GM12878 (cell line): ENCODE results near the gene MARCHF9. TPM values are rescaled to one million over a fixed set of nuclear protein-coding genes. Genes with fewer than 3 reads are reported as not detected.
"Not testable (repeated sequence)": the region's sequence is repeated elsewhere in the genome, so short reads cannot be mapped to it uniquely, and the experiment has no call there.

Source experiments
- ATAC-seq: fragments of 200-7000 bp; cut with Tn5 transposase; 3 replicates; pipeline ENCODE4 v1.9.1; 2020; ENCODE audit warnings: mild to moderate bottlenecking, moderate library complexity
- BruUV-seq: library from RNA; stranded (reverse); fragments of 400-500 nt; replicated peaks from 2 replicates; lab custom pipeline; 2021; lab: Mats Ljungman, UMichigan
- CTCF ChIA-PET: fragments of 300-600 bp; sonication (Branson Sonifier 250); formaldehyde crosslinking; extraction: SDS; loops from one replicate; lab custom pipeline; 2021; ENCODE audit warnings: inconsistent platforms; lab: Yijun Ruan, JAX
- POLR2A ChIA-PET: fragments of 350-600 bp; formaldehyde crosslinking; extraction: SDS; loops from one replicate; lab custom pipeline; 2021; ENCODE audit warnings: inconsistent platforms; lab: Charles Lee
- RAD21 ChIA-PET: fragments of 300-600 bp; sonication (Branson Sonifier 250); formaldehyde crosslinking; loops from one replicate; lab custom pipeline; 2023; ENCODE audit warnings: antibody characterized with exemption; ENCODE audit not compliant: unreplicated experiment; lab: Charles Lee
- SMC1A ChIA-PET: fragments of 300-600 bp; sonication (Branson Sonifier 250); formaldehyde crosslinking; loops from one replicate; lab custom pipeline; 2023; ENCODE audit not compliant: unreplicated experiment, uncharacterized antibody; lab: Charles Lee
- DNase-seq: peaks from one replicate; pipeline ENCODE4 v3.0.0-alpha.2; 2011; ENCODE audit warnings: low read depth, low spot score
- FAIRE-seq: peaks from 3 replicates; lab custom pipeline; 2011; peaks lifted over from hg19 to GRCh38; lab: Jason Lieb, UNC
- H2AFZ ChIP-seq: 2 replicates; pipeline ENCODE4 v1.6.0; 2011; ENCODE audit warnings: low read depth, low read length, control low read depth; ENCODE audit not compliant: control insufficient read depth
- H3K27ac ChIP-seq: 2 replicates; pipeline ENCODE4 v1.5.1; 2011; ENCODE audit warnings: control low read depth; ENCODE audit not compliant: control insufficient read depth, insufficient read depth
- H3K27me3 ChIP-seq, 2 experiments: replicated peaks in 1 of 2; 2 replicates each; pipeline versions ENCODE4 v1.6.0 to v1.6.1; 2011; ENCODE audit warnings: low read length in 1 of 2; ENCODE audit not compliant: control insufficient read depth in 2 of 2, insufficient read depth in 2 of 2
- H3K36me3 ChIP-seq, 2 experiments: 2 replicates each; pipeline ENCODE4 v1.5.1; 2011; ENCODE audit warnings: low read length in 1 of 2; ENCODE audit not compliant: control insufficient read depth in 2 of 2, insufficient read depth in 2 of 2
- H3K4me1 ChIP-seq: 2 replicates; pipeline ENCODE4 v1.6.1; 2011; ENCODE audit warnings: mild to moderate bottlenecking, low read length, moderate library complexity, mixed read lengths; ENCODE audit not compliant: control insufficient read depth, insufficient read depth
- H3K4me2 ChIP-seq: 2 replicates; pipeline ENCODE4 v1.6.0; 2011; ENCODE audit warnings: control low read depth; ENCODE audit not compliant: control insufficient read depth, insufficient read depth
- H3K4me3 ChIP-seq: fragments of 200-600 bp; sonication (generic); 2 replicates; pipeline ENCODE4 v1.5.1; 2016
- H3K79me2 ChIP-seq: 2 replicates; pipeline ENCODE4 v1.6.0; 2011; ENCODE audit warnings: low read length; ENCODE audit not compliant: control insufficient read depth, insufficient read depth
- H3K9ac ChIP-seq: 2 replicates; pipeline ENCODE4 v1.8.0; 2011; ENCODE audit warnings: low read length, control low read depth, mixed read lengths; ENCODE audit not compliant: control insufficient read depth, insufficient read depth
- H3K9me3 ChIP-seq: replicated peaks from 3 replicates; pipeline ENCODE4 v1.5.1; 2011; ENCODE audit warnings: mild to moderate bottlenecking, low read length; ENCODE audit not compliant: control insufficient read depth, insufficient read depth
- H4K20me1 ChIP-seq: 2 replicates; pipeline ENCODE4 v1.6.0; 2011; ENCODE audit not compliant: control insufficient read depth, insufficient read depth
- EGR1 ChIP-seq, 2 experiments: IDR thresholded peaks; 1 replicate in 1 of 2; 2 replicates in 1 of 2; pipeline ENCODE4 v1.6.1; 2011 to 2012; ENCODE audit warnings: low read depth in 2 of 2, low read length in 2 of 2, borderline replicate concordance in 1 of 2, mild to moderate bottlenecking in 1 of 2, moderate library complexity in 1 of 2
- HDAC6 ChIP-seq: fragments of 200-600 bp; sonication (generic); IDR thresholded peaks from one replicate; pipeline ENCODE4 v1.8.0; 2017; ENCODE audit warnings: antibody characterized with exemption; ENCODE audit not compliant: unreplicated experiment
- MAX ChIP-seq: IDR thresholded peaks from 2 replicates; pipeline ENCODE4 v1.6.1; 2012; ENCODE audit warnings: low read depth, low read length, improper control_type of control experiment
- POLR2A ChIP-seq: IDR thresholded peaks from 2 replicates; pipeline ENCODE4 v1.6.1; 2011; ENCODE audit warnings: low read depth, mild to moderate bottlenecking, low read length
- STAT1 ChIP-seq: fragments of 450-650 bp; conservative IDR thresholded peaks from 2 replicates; pipeline ENCODE4 v1.6.1; 2014; ENCODE audit warnings: antibody characterized with exemption, mild to moderate bottlenecking
- WGBS: methylation state at CpG from one replicate; pipeline ENCODE4 v1.1.6; 2016; ENCODE audit warnings: low lambda C conversion rate; ENCODE audit not compliant: insufficient replicate concordance, insufficient coverage; ENCODE audit errors: missing lambda C conversion rate; 5-methylcytosine and 5-hydroxymethylcytosine counted together
- in situ Hi-C: fragments of 300-500 bp; cut with MboI; formaldehyde crosslinking; loops from 9 replicates; pipeline ENCODE4 v1.14.3; 2018; ENCODE audit warnings: mixed read lengths
- intact Hi-C: fragments of 100-400 bp; cut with micrococcal nuclease; formaldehyde crosslinking; loops from one replicate; pipeline ENCODE4 v1.14.2; 2022; ENCODE audit not compliant: unreplicated experiment
- polyA plus RNA-seq, 11 experiments: library from polyadenylated mRNA; depleted of rRNA in 4 of 11; unstranded in 6 of 11; stranded (reverse) in 5 of 11; fragments of >200 nt; fragmentation: Nextera tagmentation in 4 of 11; fragmentation: Illumina TruSeq in 1 of 11; extraction: Ambion mirVana in 4 of 11; extraction: Trizol in 1 of 11; gene quantifications; 1 replicate in 1 of 11; 2 replicates in 10 of 11; pipeline versions ENCODE4 v1.2.1 to v1.2.3, GENCODE V29; 2011 to 2016; ENCODE audit warnings: inconsistent platforms in 2 of 11, missing spikeins in 2 of 11, low read depth in 1 of 11
- total RNA-seq, 4 experiments: library from RNA; depleted of rRNA in 3 of 4; stranded (reverse); fragments of >200 nt in 3 of 4; fragmentation: Illumina TruSeq in 1 of 4; extraction: Trizol in 1 of 4; gene quantifications; 2 replicates each; pipeline versions ENCODE4 v1.2.1 to v1.2.3, GENCODE V29; 2013 to 2021
- TF ChIP-seq, protein P1 (sequence below): fragments of 450-650 bp; IDR thresholded peaks from 2 replicates; pipeline ENCODE4 v1.6.1; 2017; ENCODE audit warnings: antibody characterized with exemption, mild to moderate bottlenecking, moderate library complexity

Gene MARCHF9
- total and polyA plus RNA-seq, 10 of the 15 experiments (the other 5 are each of a cell fraction or from before 2014, with no cell fraction given), result 2.4 to 29.3 (median 13.0) TPM

DNA sequence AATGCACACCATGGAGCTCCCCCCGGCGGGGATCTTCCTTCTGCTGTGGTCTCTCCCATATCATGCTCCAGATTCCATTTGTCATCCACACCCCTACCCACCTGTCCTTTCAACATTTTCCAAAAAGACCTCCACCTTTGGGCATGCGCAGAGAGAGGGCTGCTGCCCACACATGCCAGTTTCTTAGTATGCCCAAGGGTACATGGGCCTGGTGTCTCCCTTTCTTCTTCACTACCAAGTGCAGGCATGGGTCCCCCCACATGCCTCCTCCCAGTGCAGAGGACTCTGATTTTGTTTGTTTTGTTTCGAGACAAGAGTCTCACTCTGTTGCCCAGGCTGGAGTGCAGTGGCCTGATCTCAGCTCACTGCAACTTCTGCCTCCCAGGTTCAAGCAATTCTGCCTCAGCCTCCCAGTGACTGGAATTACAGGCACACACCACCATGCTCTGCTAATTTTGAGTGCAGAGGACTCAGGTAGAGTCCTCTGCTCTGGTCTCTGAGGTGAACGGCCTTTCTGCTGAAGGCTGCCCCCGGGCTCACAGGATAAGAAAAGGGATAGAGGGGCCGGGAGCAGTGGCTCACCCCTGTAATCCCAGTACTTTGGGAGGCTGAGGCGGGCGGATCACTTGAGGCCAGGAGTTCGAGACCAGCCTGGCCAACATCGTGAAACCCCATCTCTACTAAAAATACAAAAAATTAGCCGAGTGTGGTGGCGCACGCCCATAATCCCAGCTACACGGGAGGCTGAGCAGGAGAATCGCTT, 32.9 kb upstream of the MARCHF9 start:
- ChIA-PET POLR2A (interaction anchor here (0.7 kb wide), 1 partner anchor 12 kb away, joined by 3 read pairs; no protein-coding TSS in a partner anchor), SMC1A (interaction anchor here (0.7 kb wide), 1 partner anchor 20 kb away, joined by 3 read pairs; no protein-coding TSS in a partner anchor), CTCF (interaction anchor here (1.1 kb wide), 1 partner anchor 10 kb away, joined by 3 read pairs; no protein-coding TSS in a partner anchor)
- BruUV-seq, intact Hi-C loops, H3K4me3 ChIP-seq, H3K4me1 ChIP-seq, in situ Hi-C loops, H3K9me3 ChIP-seq, H3K9ac ChIP-seq, H2AFZ ChIP-seq, H4K20me1 ChIP-seq, H3K27me3 ChIP-seq, DNase-seq, H3K27ac ChIP-seq, RAD21 ChIA-PET, ATAC-seq, FAIRE-seq, H3K79me2 ChIP-seq, H3K4me2 ChIP-seq: not testable (repeated sequence)
- TF ChIP-seq POLR2A, result 0 out of 2 replicates have a peak, but pooled peaks have one; percentile 0
- WGBS, result 96% methylated on average over 16 of the region's 16 CpGs
- peaks cover 5 to 16% of the 10 kb centered on the region in 2 experiments for H3K36me3 ChIP-seq

- intact Hi-C loops, result no loop called here
- in situ Hi-C loops, result no loop called here
- TF ChIP-seq HDAC6, result no peak
- TF ChIP-seq, protein P1, sequence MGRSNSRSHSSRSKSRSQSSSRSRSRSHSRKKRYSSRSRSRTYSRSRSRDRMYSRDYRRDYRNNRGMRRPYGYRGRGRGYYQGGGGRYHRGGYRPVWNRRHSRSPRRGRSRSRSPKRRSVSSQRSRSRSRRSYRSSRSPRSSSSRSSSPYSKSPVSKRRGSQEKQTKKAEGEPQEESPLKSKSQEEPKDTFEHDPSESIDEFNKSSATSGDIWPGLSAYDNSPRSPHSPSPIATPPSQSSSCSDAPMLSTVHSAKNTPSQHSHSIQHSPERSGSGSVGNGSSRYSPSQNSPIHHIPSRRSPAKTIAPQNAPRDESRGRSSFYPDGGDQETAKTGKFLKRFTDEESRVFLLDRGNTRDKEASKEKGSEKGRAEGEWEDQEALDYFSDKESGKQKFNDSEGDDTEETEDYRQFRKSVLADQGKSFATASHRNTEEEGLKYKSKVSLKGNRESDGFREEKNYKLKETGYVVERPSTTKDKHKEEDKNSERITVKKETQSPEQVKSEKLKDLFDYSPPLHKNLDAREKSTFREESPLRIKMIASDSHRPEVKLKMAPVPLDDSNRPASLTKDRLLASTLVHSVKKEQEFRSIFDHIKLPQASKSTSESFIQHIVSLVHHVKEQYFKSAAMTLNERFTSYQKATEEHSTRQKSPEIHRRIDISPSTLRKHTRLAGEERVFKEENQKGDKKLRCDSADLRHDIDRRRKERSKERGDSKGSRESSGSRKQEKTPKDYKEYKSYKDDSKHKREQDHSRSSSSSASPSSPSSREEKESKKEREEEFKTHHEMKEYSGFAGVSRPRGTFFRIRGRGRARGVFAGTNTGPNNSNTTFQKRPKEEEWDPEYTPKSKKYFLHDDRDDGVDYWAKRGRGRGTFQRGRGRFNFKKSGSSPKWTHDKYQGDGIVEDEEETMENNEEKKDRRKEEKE, result no peak
- TF ChIP-seq EGR1 (IDR thresholded peaks at IDR 0.05; ENCODE audit: borderline replicate concordance in 1 of 2, low read depth in 2 of 2, low read length in 2 of 2), result no peak
- no peak for TF ChIP-seq MAX
- peak; percentile 28; the same call in 1 of the 2 replicates for TF ChIP-seq POLR2A
- no peak for TF ChIP-seq STAT1
Measured at GRCh38 chr12:57722716-57723629, 31.9 kb upstream of the MARCHF9 start.

More at GRCh38 chr12:57722716-57723629, 31.9 kb upstream of the MARCHF9 start:
- H2AFZ ChIP-seq, result no peak overlapping the region
- ATAC-seq, result no peak
- ChIA-PET CTCF (interaction anchor here (1.1 kb wide), 1 partner anchor 9 kb away, joined by 3 read pairs; no protein-coding TSS in a partner anchor), POLR2A (interaction anchor here (0.5 to 1.1 kb wide), 5 partner anchors 11 to 383 kb away, joined by 3 to 5 read pairs (median 3); partner anchors contain the start of gene TSPAN31), RAD21 (no interaction called here), SMC1A (interaction anchor here (0.7 kb wide), 1 partner anchor 19 kb away, joined by 3 read pairs; no protein-coding TSS in a partner anchor)
- WGBS, result 88% methylated on average over 11 of the region's 11 CpGs
- no peaks in the 10 kb centered on the region for H3K9me3 ChIP-seq
- no TSS peak for BruUV-seq
- peaks cover 9 to 14% of the 10 kb centered on the region in 2 experiments for H3K36me3 ChIP-seq
- no peak overlapping the region for H3K27ac ChIP-seq
- no peak for DNase-seq
- FAIRE-seq, result no peak
- no peak overlapping the region for H3K9ac ChIP-seq
- no peak overlapping the region for H3K4me2 ChIP-seq
- no peaks in the 10 kb centered on the region for H4K20me1 ChIP-seq
- no peaks in the 10 kb centered on the region for H3K79me2 ChIP-seq
- no peaks in the 10 kb centered on the region for H3K27me3 ChIP-seq
- no peaks in the 10 kb centered on the region for H3K4me1 ChIP-seq
- H3K4me3 ChIP-seq, result no peak overlapping the region
